ENCODE data around the gene CBY2. TPM values are rescaled to one million over a fixed set of nuclear protein-coding genes. Genes with fewer than 3 reads are reported as not detected.
A peak's percentile ranks its signal among the peaks of the same experiment; 100 is the strongest.

CBY2 gene
- total RNA-seq, 6 experiments from 2014 or later, result not detected

- TF ChIP-seq, protein P1, sequence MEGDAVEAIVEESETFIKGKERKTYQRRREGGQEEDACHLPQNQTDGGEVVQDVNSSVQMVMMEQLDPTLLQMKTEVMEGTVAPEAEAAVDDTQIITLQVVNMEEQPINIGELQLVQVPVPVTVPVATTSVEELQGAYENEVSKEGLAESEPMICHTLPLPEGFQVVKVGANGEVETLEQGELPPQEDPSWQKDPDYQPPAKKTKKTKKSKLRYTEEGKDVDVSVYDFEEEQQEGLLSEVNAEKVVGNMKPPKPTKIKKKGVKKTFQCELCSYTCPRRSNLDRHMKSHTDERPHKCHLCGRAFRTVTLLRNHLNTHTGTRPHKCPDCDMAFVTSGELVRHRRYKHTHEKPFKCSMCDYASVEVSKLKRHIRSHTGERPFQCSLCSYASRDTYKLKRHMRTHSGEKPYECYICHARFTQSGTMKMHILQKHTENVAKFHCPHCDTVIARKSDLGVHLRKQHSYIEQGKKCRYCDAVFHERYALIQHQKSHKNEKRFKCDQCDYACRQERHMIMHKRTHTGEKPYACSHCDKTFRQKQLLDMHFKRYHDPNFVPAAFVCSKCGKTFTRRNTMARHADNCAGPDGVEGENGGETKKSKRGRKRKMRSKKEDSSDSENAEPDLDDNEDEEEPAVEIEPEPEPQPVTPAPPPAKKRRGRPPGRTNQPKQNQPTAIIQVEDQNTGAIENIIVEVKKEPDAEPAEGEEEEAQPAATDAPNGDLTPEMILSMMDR (IDR thresholded peaks at IDR 0.05), result no peak
- TF ChIP-seq POLR2A (IDR thresholded peaks at IDR 0.05), result no peak
- DNase-seq (no peak), ATAC-seq (no peak)
Measured at GRCh38 chr13:45705918-45706317, 3.8 kb downstream of the CBY2 start.

GRCh38 chr13:45707516-45708100, 5.5 kb downstream of the CBY2 start:
- ATAC-seq, result no peak
- intact Hi-C loops (cut with DNase I), result no loop called here
- TF ChIP-seq, protein P1 (IDR thresholded peaks at IDR 0.05), result no peak
- TF ChIP-seq POLR2A (IDR thresholded peaks at IDR 0.05), result no peak
- Histone ChIP-seq H3K4me3 (no peak overlapping the region), H3K9me3 (no peaks in the 10 kb centered on the region), H3K27me3 (no peaks in the 10 kb centered on the region), H3K27ac (no peak overlapping the region), H3K4me1 (no peaks in the 10 kb centered on the region), H3K36me3 (no peaks in the 10 kb centered on the region)
- WGBS (ENCODE audit: insufficient coverage, low coverage, low lambda C conversion rate, missing lambda C conversion rate), result 54% methylated on average over 2 of the region's 2 CpGs
- DNase-seq, result no peak

More at GRCh38 chr13:45705918-45706317, 3.8 kb downstream of the CBY2 start:
- H3K36me3 ChIP-seq, result no peaks in the 10 kb centered on the region
- no peak overlapping the region for H3K27ac ChIP-seq
- H3K27me3 ChIP-seq, result no peaks in the 10 kb centered on the region
- no peak overlapping the region for H3K4me3 ChIP-seq
- no peaks in the 10 kb centered on the region for H3K4me1 ChIP-seq
- intact Hi-C loops (cut with DNase I), result no loop called here
- H3K9me3 ChIP-seq, result no peaks in the 10 kb centered on the region

GRCh38 chr13:45711951-45712350, 9.8 kb downstream of the CBY2 start:
- Histone ChIP-seq H3K4me3 (no peak overlapping the region), H3K36me3 (no peaks in the 10 kb centered on the region), H3K9me3 (no peaks in the 10 kb centered on the region), H3K4me1 (no peaks in the 10 kb centered on the region), H3K27ac (no peak overlapping the region), H3K27me3 (no peaks in the 10 kb centered on the region)
- ATAC-seq (no peak), DNase-seq (no peak)
- WGBS (ENCODE audit: insufficient coverage, low coverage, low lambda C conversion rate, missing lambda C conversion rate), result 73% methylated on average over 2 of the region's 2 CpGs
- intact Hi-C loops (cut with DNase I), result no loop called here
- TF ChIP-seq, protein P1 (IDR thresholded peaks at IDR 0.05), result no peak
- TF ChIP-seq POLR2A (IDR thresholded peaks at IDR 0.05), result no peak

DNA sequence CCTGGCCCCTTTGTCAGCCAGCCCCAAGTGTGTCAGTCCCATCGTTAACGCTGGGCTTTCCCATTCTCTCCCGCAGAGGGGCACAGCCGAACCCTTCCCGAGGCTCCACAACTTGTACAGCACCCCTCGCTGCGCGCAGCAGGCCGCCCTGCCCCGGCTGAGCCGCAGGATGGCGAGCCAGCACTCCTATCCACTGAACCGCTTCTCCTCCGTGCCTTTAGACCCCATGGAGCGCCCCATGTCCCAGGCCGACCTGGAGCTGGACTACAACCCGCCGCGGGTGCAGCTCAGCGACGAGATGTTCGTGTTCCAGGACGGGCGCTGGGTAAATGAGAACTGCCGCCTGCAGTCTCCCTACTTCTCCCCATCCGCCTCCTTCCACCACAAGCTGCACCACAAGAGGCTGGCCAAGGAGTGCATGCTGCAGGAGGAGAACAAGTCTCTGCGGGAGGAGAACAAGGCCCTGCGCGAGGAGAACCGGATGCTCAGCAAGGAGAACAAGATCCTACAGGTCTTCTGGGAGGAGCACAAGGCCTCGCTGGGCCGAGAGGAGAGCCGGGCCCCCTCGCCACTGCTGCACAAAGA, 11.1 kb downstream of the CBY2 start:
- intact Hi-C loops (cut with DNase I), result no loop called here
- no peaks in the 10 kb centered on the region for H3K36me3 ChIP-seq
- no peaks in the 10 kb centered on the region for H3K27me3 ChIP-seq
- 96% methylated on average over 9 of the region's 34 CpGs for WGBS (ENCODE audit: insufficient coverage, low coverage, low lambda C conversion rate, missing lambda C conversion rate)
- H3K9me3 ChIP-seq, result no peaks in the 10 kb centered on the region
- H3K4me1 ChIP-seq, result no peaks in the 10 kb centered on the region
- DNase-seq (no peak), ATAC-seq (peak in 1 of 4 donors; percentile 10)
- TF ChIP-seq, protein P1 (IDR thresholded peaks at IDR 0.05), result no peak
- no peak for TF ChIP-seq POLR2A (IDR thresholded peaks at IDR 0.05)
- no peak overlapping the region for H3K4me3 ChIP-seq
- no peak overlapping the region for H3K27ac ChIP-seq

Data from right lobe of liver (tissue), 6 donors.